Right lobe of liver (tissue), 4 donors: ENCODE results near the gene SLC6A9.

Source experiments
- CTCF ChIP-seq, 4 donors: fragments of 200-600 bp in 3 of 4; fragments of 450-650 bp in 1 of 4; IDR thresholded peaks; one replicate each; pipeline versions ENCODE4 v1.5.1 to v1.8.0; 2016 to 2022; ENCODE audit warnings: antibody characterized with exemption in 4 of 4, mild to moderate bottlenecking in 2 of 4
- POLR2A ChIP-seq: fragments of 450-650 bp; IDR thresholded peaks from one replicate; pipeline ENCODE4 v1.6.1; 2017; ENCODE audit warnings: antibody characterized with exemption, mild to moderate bottlenecking
- donor health status: DM: no; HTN: no; CAD: no.
- donor health status: DM: no; HTN: no; CAD: no.
- donor health status: DM: no; HTN: yes; CAD: no.

- TF ChIP-seq CTCF (IDR thresholded peaks at IDR 0.05): no peak
- no peak for TF ChIP-seq POLR2A
Measured at GRCh38 chr1:44038876-44039657, 7.8 kb upstream of the SLC6A9 start.
